Upper lobe of left lung (tissue), 4 donors: ENCODE measurements around the gene BMAL1.

Source experiments
- CTCF ChIP-seq, 6 experiments: fragments of 450-650 bp in 4 of 6; fragments of 200-600 bp in 2 of 6; sonication (generic) in 2 of 6; IDR thresholded peaks; one replicate each; pipeline ENCODE4 v1.5.1; 2016 to 2019; ENCODE audit warnings: antibody characterized with exemption in 6 of 6
- EP300 ChIP-seq, 4 donors: sonication (generic); formaldehyde crosslinking; IDR thresholded peaks; one replicate each; pipeline ENCODE4 v1.5.1; 2017; ENCODE audit warnings: antibody characterized with exemption in 4 of 4, control low read depth in 2 of 4
- POLR2A ChIP-seq, 4 donors: fragments of 450-650 bp; IDR thresholded peaks; one replicate each; pipeline ENCODE4 v1.5.1; 2016 to 2017; ENCODE audit warnings: antibody characterized with exemption in 4 of 4, mild to moderate bottlenecking in 2 of 4
- POLR2AphosphoS5 ChIP-seq, 2 donors: sonication (generic); formaldehyde crosslinking; IDR thresholded peaks; one replicate each; pipeline ENCODE4 v1.5.1; 2017; ENCODE audit warnings: antibody characterized with exemption in 2 of 2

- TF ChIP-seq POLR2A (IDR thresholded peaks at IDR 0.05), result no peak
- no peak for TF ChIP-seq CTCF (IDR thresholded peaks at IDR 0.05)
- TF ChIP-seq POLR2AphosphoS5 (IDR thresholded peaks at IDR 0.05), result no peak
- no peak for TF ChIP-seq EP300 (IDR thresholded peaks at IDR 0.05)
These were observed 55.9 kb downstream of the BMAL1 start for GRCh38 chr11:13333456-13333957.
